ENCODE data around the gene ETFA. TPM values are rescaled to one million over a fixed set of nuclear protein-coding genes. Genes with fewer than 3 reads are reported as not detected.

ETFA gene
- total and polyA plus RNA-seq, 2 of the 8 experiments (the other 6 are each of a cell fraction or from before 2014, with no cell fraction given): 60.9 to 90.0 TPM

DNA sequence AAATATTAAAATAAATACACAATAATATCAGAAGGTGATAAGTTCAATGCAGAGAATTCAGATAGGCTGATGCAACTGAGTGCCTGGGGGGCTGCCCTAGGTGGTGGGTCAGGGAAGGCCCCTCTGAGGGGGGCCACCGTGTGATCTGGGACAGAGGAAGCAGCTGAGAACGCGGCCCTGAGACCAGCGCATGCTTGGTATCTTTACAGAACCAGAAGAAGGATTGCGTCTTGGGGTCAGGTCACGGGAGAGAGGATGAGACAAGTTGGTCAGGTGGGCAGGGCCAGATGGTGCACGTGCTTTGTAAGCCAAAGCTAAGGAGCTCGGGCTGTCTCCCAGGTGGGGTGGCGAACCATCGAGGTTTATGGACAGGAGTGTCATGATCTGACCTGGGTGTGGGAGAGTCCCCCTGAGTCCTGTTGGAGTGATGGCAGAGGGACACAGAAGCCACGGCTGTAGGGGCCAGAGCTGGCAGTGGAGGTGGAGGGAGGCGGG lies 121.2 kb downstream of the ETFA start (continued):
- TF ChIP-seq KDM1A (IDR thresholded peaks at IDR 0.05; ENCODE audit: borderline replicate concordance, low read length) (no peak), TEAD4 (IDR thresholded peaks at IDR 0.05; ENCODE audit: low read depth, low read length) (no peak), CHD1 (IDR thresholded peaks at IDR 0.05; ENCODE audit: low read depth, low read length) (no peak)

Measured in H1 (cell line).